SK-N-SH (cell line): Measurements from ENCODE around the gene ZHX3. TPM values are rescaled to one million over a fixed set of nuclear protein-coding genes. Genes with fewer than 3 reads are reported as not detected.

Source experiments
- CTCF ChIA-PET: fragments of 300-600, 350-600 bp; formaldehyde crosslinking; extraction: SDS; loops from one replicate; lab custom pipeline; 2021; lab: Yijun Ruan, JAX
- POLR2A ChIA-PET: fragments of 350-600 bp; sonication (Branson Sonifier 250); formaldehyde crosslinking; extraction: SDS; loops from one replicate; lab custom pipeline; 2020; ENCODE audit warnings: antibody characterized with exemption, inconsistent platforms; lab: Yijun Ruan, JAX
- DNase-seq: peaks from one replicate; pipeline ENCODE4 v3.0.0; 2012
- H2AFZ ChIP-seq: fragments of 200-600 bp; sonication (generic); 2 replicates; pipeline ENCODE4 v1.8.1; 2016; ENCODE audit warnings: antibody characterized with exemption, mild to moderate bottlenecking, low read depth
- H3F3A ChIP-seq: fragments of 200-600 bp; sonication (generic); replicated peaks from 2 replicates; pipeline ENCODE3; 2016; ENCODE audit warnings: antibody characterized with exemption, mild to moderate bottlenecking; ENCODE audit not compliant: insufficient read depth
- H3K27ac ChIP-seq, 2 experiments: fragments of 200-500 bp in 1 of 2; fragments of 200-600 bp in 1 of 2; sonication (Bioruptor generic) in 1 of 2; sonication (generic), shearing (Covaris generic) in 1 of 2; 2 replicates each; pipeline versions ENCODE4 v1.5.1 to v1.6.1; 2014 to 2016; ENCODE audit warnings: low read depth in 2 of 2, inconsistent platforms in 1 of 2, low read length in 1 of 2, mild to moderate bottlenecking in 1 of 2, mixed read lengths in 1 of 2
- H3K27me3 ChIP-seq: fragments of 200-600 bp; sonication (generic), shearing (Covaris generic); 2 replicates; pipeline ENCODE4 v1.6.1; 2016; ENCODE audit warnings: mixed run types; ENCODE audit not compliant: insufficient read depth
- H3K36me3 ChIP-seq, 2 experiments: fragments of 200-500 bp in 1 of 2; fragments of 200-600 bp in 1 of 2; sonication (Bioruptor generic) in 1 of 2; sonication (generic) in 1 of 2; replicated peaks in 1 of 2; 2 replicates each; pipeline versions ENCODE3 to v1.5.1; 2014 to 2016; ENCODE audit warnings: low read length in 1 of 2, mild to moderate bottlenecking in 1 of 2; ENCODE audit not compliant: insufficient read depth in 2 of 2, control insufficient read depth in 1 of 2
- H3K4me1 ChIP-seq, 2 experiments: fragments of 200-500 bp in 1 of 2; fragments of 200-600 bp in 1 of 2; sonication (Bioruptor generic) in 1 of 2; sonication (generic), shearing (Covaris generic) in 1 of 2; 2 replicates each; pipeline versions ENCODE4 v1.5.1 to v1.6.1; 2014 to 2016; ENCODE audit warnings: low read depth in 1 of 2, low read length in 1 of 2, mixed run types in 1 of 2; ENCODE audit not compliant: insufficient read depth in 2 of 2, control insufficient read depth in 1 of 2
- H3K4me2 ChIP-seq: fragments of 200-600 bp; sonication (generic), shearing (Covaris generic); 2 replicates; pipeline ENCODE4 v1.6.1; 2017; ENCODE audit warnings: mixed run types
- H3K4me3 ChIP-seq, 2 experiments: fragments of 200-500 bp in 1 of 2; fragments of 200-600 bp in 1 of 2; sonication (Bioruptor generic) in 1 of 2; sonication (generic), shearing (Covaris generic) in 1 of 2; 2 replicates each; pipeline versions ENCODE4 v1.5.1 to v1.8.1; 2014 to 2016; ENCODE audit warnings: low read depth in 2 of 2, inconsistent platforms in 1 of 2, low read length in 1 of 2, mild to moderate bottlenecking in 1 of 2, mixed read lengths in 1 of 2, moderate library complexity in 1 of 2
- H3K79me2 ChIP-seq: fragments of 200-600 bp; sonication (generic); 2 replicates; pipeline ENCODE4 v1.8.1; 2017; ENCODE audit warnings: mild to moderate bottlenecking; ENCODE audit not compliant: insufficient read depth
- H3K9ac ChIP-seq: fragments of 200-600 bp; sonication (generic); 2 replicates; pipeline ENCODE4 v1.6.1; 2017; ENCODE audit warnings: mixed run types
- H3K9me2 ChIP-seq: fragments of 200-600 bp; sonication (generic); 2 replicates; pipeline ENCODE4 v1.6.1; 2017; ENCODE audit warnings: mixed run types
- H3K9me3 ChIP-seq: fragments of 200-600 bp; sonication (generic); 2 replicates; pipeline ENCODE4 v1.6.1; 2017; ENCODE audit warnings: mixed run types, mild to moderate bottlenecking, moderate library complexity
- H4K20me1 ChIP-seq: fragments of 200-600 bp; sonication (generic); 2 replicates; pipeline ENCODE4 v1.6.1; 2017; ENCODE audit warnings: mild to moderate bottlenecking, mixed run types; ENCODE audit not compliant: insufficient read depth
- CHD2 ChIP-seq: fragments of 150-350 bp; IDR thresholded peaks from 2 replicates; pipeline ENCODE4 v1.6.1; 2018; ENCODE audit warnings: low read length; ENCODE audit not compliant: partially characterized antibody
- EP300 ChIP-seq, 2 experiments: IDR thresholded peaks; 2 replicates each; pipeline versions ENCODE4 v1.4.0 to v1.6.1; 2012; ENCODE audit warnings: borderline replicate concordance in 1 of 2, low read depth in 1 of 2, low read length in 1 of 2
- EZH2phosphoT487 ChIP-seq: fragments of 200-600 bp; sonication (generic); IDR thresholded peaks from 2 replicates; pipeline ENCODE4 v1.6.1; 2017; ENCODE audit warnings: low read depth, mixed run types, mild to moderate bottlenecking, antibody characterized with exemption, moderate library complexity, borderline replicate concordance
- FOSL2 ChIP-seq: IDR thresholded peaks from 2 replicates; pipeline ENCODE4 v1.4.0; 2012; ENCODE audit warnings: low read depth, mild to moderate bottlenecking, moderate library complexity, borderline replicate concordance
- FOXJ3 ChIP-seq: sonication (generic); formaldehyde crosslinking; IDR thresholded peaks from 2 replicates; pipeline ENCODE4 v1.5.1; 2020; ENCODE audit warnings: mild to moderate bottlenecking, missing genetic modification reagents
- FOXM1 ChIP-seq: IDR thresholded peaks from 2 replicates; pipeline ENCODE4 v1.4.0; 2012; ENCODE audit warnings: low read depth, mild to moderate bottlenecking
- GABPA ChIP-seq: IDR thresholded peaks from 2 replicates; pipeline ENCODE4 v1.4.0; 2012; ENCODE audit warnings: low read depth, mild to moderate bottlenecking
- GATA2 ChIP-seq: sonication (generic); formaldehyde crosslinking; IDR thresholded peaks from 2 replicates; pipeline ENCODE4 v1.5.0; 2020; ENCODE audit warnings: mild to moderate bottlenecking, missing genetic modification reagents
- IRF3 ChIP-seq: fragments of 150-350 bp; IDR thresholded peaks from 2 replicates; pipeline ENCODE4 v1.6.1; 2016; ENCODE audit warnings: mild to moderate bottlenecking, low read depth, low read length
- JUND ChIP-seq: IDR thresholded peaks from 2 replicates; pipeline ENCODE4 v1.4.0; 2012
- MAX ChIP-seq: IDR thresholded peaks from 2 replicates; pipeline ENCODE4 v1.4.0; 2012; ENCODE audit warnings: low read depth
- NRF1 ChIP-seq: IDR thresholded peaks from 2 replicates; pipeline ENCODE4 v1.6.1; 2012; ENCODE audit warnings: low read depth, mild to moderate bottlenecking, low read length
- POLR2AphosphoS5 ChIP-seq: IDR thresholded peaks from 2 replicates; pipeline ENCODE4 v1.6.1; 2012; ENCODE audit warnings: low read depth, low read length
- RAD21 ChIP-seq: IDR thresholded peaks from 2 replicates; pipeline ENCODE4 v1.6.1; 2012; ENCODE audit warnings: mild to moderate bottlenecking, low read length
- RCOR1 ChIP-seq: fragments of 150-350 bp; IDR thresholded peaks from 2 replicates; pipeline ENCODE4 v1.6.1; 2017; ENCODE audit warnings: antibody characterized with exemption, low read length
- SMC3 ChIP-seq: IDR thresholded peaks from 2 replicates; pipeline ENCODE4 v1.6.1; 2012; ENCODE audit warnings: low read depth, low read length, improper control_type of control experiment
- TAF1 ChIP-seq: IDR thresholded peaks from 2 replicates; pipeline ENCODE4 v1.6.1; 2012; ENCODE audit warnings: low read depth, mild to moderate bottlenecking, low read length, moderate library complexity, borderline replicate concordance
- TCF12 ChIP-seq: IDR thresholded peaks from 2 replicates; pipeline ENCODE4 v1.4.0; 2012
- TEAD4 ChIP-seq: IDR thresholded peaks from 2 replicates; pipeline ENCODE4 v1.4.0; 2012; ENCODE audit warnings: mild to moderate bottlenecking, borderline replicate concordance; ENCODE audit not compliant: insufficient read depth
- USF2 ChIP-seq: fragments of 150-350 bp; IDR thresholded peaks from 2 replicates; pipeline ENCODE4 v1.6.1; 2017; ENCODE audit warnings: antibody characterized with exemption, low read length, low read depth, borderline replicate concordance
- YY1 ChIP-seq: IDR thresholded peaks from 2 replicates; pipeline ENCODE4 v1.4.0; 2012; ENCODE audit warnings: low read depth, mild to moderate bottlenecking
- ZBTB33 ChIP-seq: IDR thresholded peaks from 2 replicates; pipeline ENCODE4 v1.4.0; 2012; ENCODE audit warnings: low read depth, borderline replicate concordance
- whole genome bisulfite sequencing: methylation state at CpG from one replicate; pipeline ENCODE4 v1.1.6; 2017; ENCODE audit warnings: low lambda C conversion rate; 5-methylcytosine and 5-hydroxymethylcytosine counted together
- polyA plus RNA-seq, 3 experiments: library from polyadenylated mRNA; depleted of rRNA; stranded (reverse); fragments of >200 nt; gene quantifications; 2 replicates each; pipeline ENCODE4 v1.2.3, GENCODE V29; 2012

The ZHX3 gene
- polyA plus RNA-seq, 1 of the 3 experiments (the other 2 are of a cell fraction) = 6.0 TPM

- Histone ChIP-seq H3K4me2 (no peak overlapping the region), H2AFZ (no peak overlapping the region), H3K9me3 (no peaks in the 10 kb centered on the region), H3K4me1 (peaks cover 0 to 14% of the 10 kb centered on the region in 2 experiments; a peak in 2 of 4 replicates), H4K20me1 (no peaks in the 10 kb centered on the region), H3K9ac (no peak overlapping the region), H3K27ac (no peak overlapping the region), H3F3A (peaks cover 13% of the 10 kb centered on the region), H3K9me2 (no peaks in the 10 kb centered on the region), H3K36me3 (no peaks in the 10 kb centered on the region), H3K27me3 (no peaks in the 10 kb centered on the region), H3K4me3 (no peak overlapping the region), H3K79me2 (no peaks in the 10 kb centered on the region)
- CTCF ChIA-PET = interaction anchor here (1.2 to 3.7 kb wide), 2 partner anchors 9 to 13 kb away, joined by 4 to 18 read pairs; partner anchors contain the start of gene LPIN3
- WGBS = 88% methylated on average over 4 of the region's 4 CpGs
- POLR2A ChIA-PET = no interaction called here
- TF ChIP-seq POLR2AphosphoS5 = no peak
- TF ChIP-seq RAD21 = no peak
- TF ChIP-seq ZBTB33 = no peak
- TF ChIP-seq NRF1 = no peak
- TF ChIP-seq TCF12 = no peak
- no peak for TF ChIP-seq FOXJ3 (CRISPR knock-in tag)
- no peak for TF ChIP-seq TEAD4
- no peak for TF ChIP-seq EP300 (IDR thresholded peaks at IDR 0.05; ENCODE audit: borderline replicate concordance in 1 of 2, low read depth in 1 of 2, low read length in 1 of 2)
- no peak for TF ChIP-seq YY1
- DNase-seq = no peak
These were observed 14.2 kb upstream of the ZHX3 start for GRCh38 chr20:41331731-41332130.

GRCh38 chr20:41330941-41331340 is 13.4 kb upstream of the ZHX3 start:
- no peaks in the 10 kb centered on the region for H3K9me2 ChIP-seq
- WGBS = 67% methylated on average over 1 of the region's 1 CpG
- TF ChIP-seq NRF1 (no peak), TCF12 (no peak), FOXM1 (no peak), TAF1 (no peak), POLR2AphosphoS5 (no peak), EZH2phosphoT487 (no peak), USF2 (no peak), FOSL2 (no peak), YY1 (no peak), SMC3 (no peak), MAX (no peak), JUND (no peak), TEAD4 (no peak), CHD2 (no peak), GATA2 (CRISPR knock-in tag) (no peak), IRF3 (no peak), RCOR1 (no peak), GABPA (no peak)
- H3K36me3 ChIP-seq = no peaks in the 10 kb centered on the region
- H3F3A ChIP-seq = peaks cover 13% of the 10 kb centered on the region
- POLR2A ChIA-PET = no interaction called here
- no peak overlapping the region for H3K27ac ChIP-seq
- no peak overlapping the region for H3K9ac ChIP-seq
- H3K4me1 ChIP-seq = peaks cover 0 to 14% of the 10 kb centered on the region in 2 experiments; a peak in 2 of 4 replicates
- no peaks in the 10 kb centered on the region for H4K20me1 ChIP-seq
- H3K79me2 ChIP-seq = no peaks in the 10 kb centered on the region
- CTCF ChIA-PET = interaction anchor here (3.7 kb wide), 1 partner anchor 9 kb away, joined by 18 read pairs; the partner anchor contains the start of gene LPIN3
- H2AFZ ChIP-seq = no peak overlapping the region
- no peaks in the 10 kb centered on the region for H3K27me3 ChIP-seq
- no peak overlapping the region for H3K4me3 ChIP-seq
- no peak for DNase-seq
- H3K4me2 ChIP-seq = no peak overlapping the region
- H3K9me3 ChIP-seq = no peaks in the 10 kb centered on the region
